ENCODE measurements around the gene PGD.
"Not testable (repeated sequence)": the region's sequence is repeated elsewhere in the genome, so short reads cannot be mapped to it uniquely, and the experiment has no call there.

PGD gene

GRCh38 chr1:10398734-10399443, at the start of gene PGD:
Gene PGD, plus strand, starts transcription at chr1:10399064. Its CDS starts 54 bp downstream, at chr1:10399118.
- peak; percentile 97 for DNase-seq

- DNase-seq: no peak
These were observed 45.6 kb upstream of the PGD start for GRCh38 chr1:10353282-10353681.

GRCh38 chr1:10353693-10354092, 45.2 kb upstream of the PGD start:
- DNase-seq: no peak

- DNase-seq: no peak
These were observed 38.8 kb upstream of the PGD start for GRCh38 chr1:10360045-10360444.

GRCh38 chr1:10361515-10361914, 37.3 kb upstream of the PGD start:
- no peak for DNase-seq

GRCh38 chr1:10368194-10368593, 30.7 kb upstream of the PGD start:
- no peak for DNase-seq

GRCh38 chr1:10374442-10374860, 24.4 kb upstream of the PGD start:
- DNase-seq: no peak

GRCh38 chr1:10377365-10378029, 21.4 kb upstream of the PGD start:
- not testable (repeated sequence) for DNase-seq

- DNase-seq: no peak
These were observed 20.6 kb upstream of the PGD start for GRCh38 chr1:10378081-10378841.

- no peak for DNase-seq
These were observed 19.7 kb upstream of the PGD start for GRCh38 chr1:10379101-10379620.

- no peak for DNase-seq
These were observed 19.2 kb upstream of the PGD start for GRCh38 chr1:10379676-10380075.

GRCh38 chr1:10380594-10381275, 18.1 kb upstream of the PGD start:
- DNase-seq: no peak

- no peak for DNase-seq
These were observed 15.2 kb upstream of the PGD start for GRCh38 chr1:10383630-10384029.

- no peak for DNase-seq
These were observed 14.6 kb upstream of the PGD start for GRCh38 chr1:10384219-10384618.

GRCh38 chr1:10386761-10387676, 11.8 kb upstream of the PGD start:
- DNase-seq: no peak

GRCh38 chr1:10387677-10388386, 11.0 kb upstream of the PGD start:
- DNase-seq: no peak

- no peak for DNase-seq
These were observed 10.5 kb upstream of the PGD start for GRCh38 chr1:10388387-10388715.

GRCh38 chr1:10389271-10389973, 9.4 kb upstream of the PGD start:
- peak; percentile 42 for DNase-seq

- DNase-seq: no peak
These were observed 2.0 kb upstream of the PGD start for GRCh38 chr1:10396870-10397269.

GRCh38 chr1:10398278-10398733, 558 bp upstream of the PGD start:
- DNase-seq: peak; percentile 71
